HEK293 (cell line): Measurements from ENCODE around the gene UGT2B17.

Source experiments
- CTCF ChIA-PET: fragments of 350-600 bp; formaldehyde crosslinking; extraction: SDS; loops from one replicate; lab custom pipeline; 2021; ENCODE audit warnings: antibody characterized with exemption; lab: Yijun Ruan, JAX
- POLR2A ChIA-PET: fragments of 300-600 bp; formaldehyde crosslinking; extraction: SDS; loops from one replicate; lab custom pipeline; 2020; ENCODE audit warnings: antibody characterized with exemption, inconsistent platforms; lab: Yijun Ruan, JAX
- H3K27ac ChIP-seq: fragments of 200-500 bp; sonication (Bioruptor generic); 2 replicates; pipeline ENCODE4 v1.5.1; 2014; ENCODE audit warnings: low read depth, low read length, control low read depth, inconsistent platforms; ENCODE audit errors: extremely low read depth
- H3K36me3 ChIP-seq, 2 experiments: fragments of 200-500 bp in 1 of 2; sonication (Bioruptor generic) in 1 of 2; 1 replicate in 1 of 2; 2 replicates in 1 of 2; pipeline ENCODE4 v1.5.1; 2014 to 2017; ENCODE audit warnings: inconsistent platforms in 2 of 2, low read length in 2 of 2; ENCODE audit not compliant: control insufficient read depth in 2 of 2, insufficient read depth in 1 of 2
- H3K4me1 ChIP-seq: fragments of 200-500 bp; sonication (Bioruptor generic); 2 replicates; pipeline ENCODE4 v1.5.1; 2014; ENCODE audit warnings: mild to moderate bottlenecking, low read length, inconsistent platforms; ENCODE audit not compliant: control insufficient read depth, insufficient read depth
- H3K4me3 ChIP-seq: 2 replicates; pipeline ENCODE4 v1.5.1; 2011; ENCODE audit warnings: low read depth, mild to moderate bottlenecking, control low read depth, low read length, moderate library complexity
- H3K9me3 ChIP-seq: fragments of 200-500 bp; sonication (Bioruptor generic); 2 replicates; pipeline ENCODE4 v1.5.1; 2014; ENCODE audit warnings: low read depth, low read length, inconsistent platforms; ENCODE audit not compliant: control insufficient read depth, insufficient read depth
- EGR2 ChIP-seq: fragments of 450-650 bp; formaldehyde crosslinking; IDR thresholded peaks from 2 replicates; pipeline ENCODE4 v1.5.1; 2016; ENCODE audit warnings: low read depth, missing biosample characterization, missing genetic modification characterization
- HIC1 ChIP-seq: fragments of 450-650 bp; formaldehyde crosslinking; IDR thresholded peaks from 2 replicates; pipeline ENCODE4 v1.5.1; 2016; ENCODE audit warnings: missing biosample characterization, missing genetic modification characterization
- HOXA7 ChIP-seq: sonication (generic); formaldehyde crosslinking; IDR thresholded peaks from 2 replicates; pipeline ENCODE4 v1.8.1; 2022; ENCODE audit warnings: missing genetic modification reagents, borderline replicate concordance
- KLF1 ChIP-seq: fragments of 450-650 bp; formaldehyde crosslinking; IDR thresholded peaks from 2 replicates; pipeline ENCODE4 v1.5.1; 2016; ENCODE audit warnings: missing biosample characterization, missing genetic modification characterization
- PRDM1 ChIP-seq: fragments of 450-650 bp; formaldehyde crosslinking; IDR thresholded peaks from 2 replicates; pipeline ENCODE4; 2016; ENCODE audit warnings: missing biosample characterization, missing genetic modification characterization
- ZBTB20 ChIP-seq: fragments of 450-650 bp; formaldehyde crosslinking; IDR thresholded peaks from 2 replicates; pipeline ENCODE4 v1.5.1; 2016; ENCODE audit warnings: missing biosample characterization, missing genetic modification characterization
- ZBTB8A ChIP-seq: fragments of 450-650 bp; formaldehyde crosslinking; IDR thresholded peaks from 2 replicates; pipeline ENCODE4 v1.5.1; 2016; ENCODE audit warnings: missing biosample characterization, missing genetic modification characterization
- ZFP69B ChIP-seq: fragments of 450-650 bp; formaldehyde crosslinking; IDR thresholded peaks from 2 replicates; pipeline ENCODE4 v1.5.1; 2016; ENCODE audit warnings: missing biosample characterization, missing genetic modification characterization
- ZNF16 ChIP-seq: fragments of 450-650 bp; formaldehyde crosslinking; IDR thresholded peaks from 2 replicates; pipeline ENCODE4 v1.5.1; 2016; ENCODE audit warnings: low read depth, missing biosample characterization, missing genetic modification characterization
- ZNF214 ChIP-seq: fragments of 450-650 bp; formaldehyde crosslinking; IDR thresholded peaks from 2 replicates; pipeline ENCODE4 v1.5.1; 2017; ENCODE audit warnings: missing biosample characterization, mild to moderate bottlenecking, missing genetic modification characterization, borderline replicate concordance
- ZNF394 ChIP-seq: fragments of 450-650 bp; formaldehyde crosslinking; IDR thresholded peaks from 2 replicates; pipeline ENCODE4 v1.5.1; 2016; ENCODE audit warnings: missing biosample characterization, missing genetic modification characterization, mild to moderate bottlenecking, moderate library complexity, borderline replicate concordance
- ZNF404 ChIP-seq: fragments of 450-650 bp; formaldehyde crosslinking; IDR thresholded peaks from 2 replicates; pipeline ENCODE4 v1.5.1; 2017; ENCODE audit warnings: missing biosample characterization, missing genetic modification characterization
- ZNF488 ChIP-seq: fragments of 450-650 bp; formaldehyde crosslinking; IDR thresholded peaks from 2 replicates; pipeline ENCODE4 v1.5.1; 2016; ENCODE audit warnings: missing biosample characterization, missing genetic modification characterization
- ZNF561 ChIP-seq: fragments of 450-650 bp; IDR thresholded peaks from 2 replicates; pipeline ENCODE4 v1.5.1; 2018; ENCODE audit warnings: missing biosample characterization, missing genetic modification characterization, borderline replicate concordance
- ZNF596 ChIP-seq: fragments of 450-650 bp; IDR thresholded peaks from 2 replicates; pipeline ENCODE4 v1.5.0; 2018; ENCODE audit warnings: missing biosample characterization, mild to moderate bottlenecking, missing genetic modification characterization, moderate library complexity
- ZNF626 ChIP-seq: fragments of 450-650 bp; sonication (Bioruptor Pico); formaldehyde crosslinking; IDR thresholded peaks from 2 replicates; pipeline ENCODE4 v1.5.1; 2018; ENCODE audit warnings: missing biosample characterization, missing genetic modification characterization, inconsistent platforms
- ZNF658 ChIP-seq: fragments of 450-650 bp; formaldehyde crosslinking; IDR thresholded peaks from 2 replicates; pipeline ENCODE4; 2016; ENCODE audit warnings: missing biosample characterization, missing genetic modification characterization
- ZNF664 ChIP-seq: fragments of 450-650 bp; formaldehyde crosslinking; IDR thresholded peaks from 2 replicates; pipeline ENCODE4 v1.5.1; 2016; ENCODE audit warnings: missing biosample characterization, missing genetic modification characterization
- ZNF777 ChIP-seq: fragments of 450-650 bp; formaldehyde crosslinking; IDR thresholded peaks from 2 replicates; pipeline ENCODE4 v1.5.1; 2017; ENCODE audit warnings: missing biosample characterization, missing genetic modification characterization, borderline replicate concordance
- TF ChIP-seq, protein P1 (sequence below): fragments of 450-650 bp; formaldehyde crosslinking; IDR thresholded peaks from 2 replicates; pipeline ENCODE4 v1.5.1; 2016; ENCODE audit warnings: missing biosample characterization, missing genetic modification characterization, borderline replicate concordance
- TF ChIP-seq, protein P2 (sequence below): IDR thresholded peaks from 2 replicates; pipeline ENCODE4 v1.6.1; 2011; ENCODE audit warnings: mild to moderate bottlenecking, low read depth, low read length, borderline replicate concordance
- TF ChIP-seq, protein P3 (sequence below): fragments of 450-650 bp; formaldehyde crosslinking; conservative IDR thresholded peaks from 2 replicates; pipeline ENCODE4 v1.5.1; 2016; ENCODE audit warnings: low read depth, missing biosample characterization, missing genetic modification characterization
- TF ChIP-seq, protein P4 (sequence below): fragments of 450-650 bp; IDR thresholded peaks from 2 replicates; pipeline ENCODE4 v1.5.1; 2018; ENCODE audit warnings: missing biosample characterization, missing genetic modification characterization

UGT2B17 gene

GRCh38 chr4:68593112-68593511, 17.0 kb upstream of the UGT2B17 start (continued):
- no peak for TF ChIP-seq ZNF626 (tag by site-specific recombination)
- TF ChIP-seq, protein P1, sequence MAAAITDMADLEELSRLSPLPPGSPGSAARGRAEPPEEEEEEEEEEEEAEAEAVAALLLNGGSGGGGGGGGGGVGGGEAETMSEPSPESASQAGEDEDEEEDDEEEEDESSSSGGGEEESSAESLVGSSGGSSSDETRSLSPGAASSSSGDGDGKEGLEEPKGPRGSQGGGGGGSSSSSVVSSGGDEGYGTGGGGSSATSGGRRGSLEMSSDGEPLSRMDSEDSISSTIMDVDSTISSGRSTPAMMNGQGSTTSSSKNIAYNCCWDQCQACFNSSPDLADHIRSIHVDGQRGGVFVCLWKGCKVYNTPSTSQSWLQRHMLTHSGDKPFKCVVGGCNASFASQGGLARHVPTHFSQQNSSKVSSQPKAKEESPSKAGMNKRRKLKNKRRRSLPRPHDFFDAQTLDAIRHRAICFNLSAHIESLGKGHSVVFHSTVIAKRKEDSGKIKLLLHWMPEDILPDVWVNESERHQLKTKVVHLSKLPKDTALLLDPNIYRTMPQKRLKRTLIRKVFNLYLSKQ (tag by site-specific recombination): no peak
- no peak for TF ChIP-seq EGR2 (tag by site-specific recombination)

DNA sequence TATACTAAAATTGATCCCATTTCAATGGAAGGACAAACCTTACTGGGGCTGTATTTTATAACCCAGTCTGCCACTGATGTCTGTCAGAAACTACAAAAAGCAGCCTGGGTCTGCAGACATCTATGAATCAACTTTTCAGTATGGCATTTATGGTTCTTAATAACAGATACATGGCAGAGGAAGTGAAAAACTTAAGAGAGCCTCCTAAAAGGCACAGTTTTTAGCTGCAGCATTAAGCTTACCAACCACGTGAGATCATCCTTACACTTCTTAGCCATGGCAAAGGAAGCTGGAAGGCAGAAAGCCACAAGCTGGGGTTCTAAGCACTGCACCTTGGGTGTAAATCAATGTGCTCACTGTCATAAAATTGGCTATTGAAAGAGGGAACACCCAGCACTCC, 16.6 kb upstream of the UGT2B17 start:
- H3K36me3 ChIP-seq: no peaks in the 10 kb centered on the region
- TF ChIP-seq ZBTB20 (tag by site-specific recombination) (no peak), HIC1 (no peak), KLF1 (tag by site-specific recombination) (no peak), PRDM1 (tag by site-specific recombination) (no peak)
- TF ChIP-seq, protein P2, sequence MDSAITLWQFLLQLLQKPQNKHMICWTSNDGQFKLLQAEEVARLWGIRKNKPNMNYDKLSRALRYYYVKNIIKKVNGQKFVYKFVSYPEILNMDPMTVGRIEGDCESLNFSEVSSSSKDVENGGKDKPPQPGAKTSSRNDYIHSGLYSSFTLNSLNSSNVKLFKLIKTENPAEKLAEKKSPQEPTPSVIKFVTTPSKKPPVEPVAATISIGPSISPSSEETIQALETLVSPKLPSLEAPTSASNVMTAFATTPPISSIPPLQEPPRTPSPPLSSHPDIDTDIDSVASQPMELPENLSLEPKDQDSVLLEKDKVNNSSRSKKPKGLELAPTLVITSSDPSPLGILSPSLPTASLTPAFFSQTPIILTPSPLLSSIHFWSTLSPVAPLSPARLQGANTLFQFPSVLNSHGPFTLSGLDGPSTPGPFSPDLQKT: no peak
- ChIA-PET POLR2A (interaction anchor here (0.6 kb wide), 1 partner anchor 8 kb away, joined by 3 read pairs; no protein-coding TSS in a partner anchor), CTCF (no interaction called here)
- H3K4me3 ChIP-seq: no peak overlapping the region
- no peaks in the 10 kb centered on the region for H3K4me1 ChIP-seq
- H3K27ac ChIP-seq: no peak overlapping the region
- no peaks in the 10 kb centered on the region for H3K9me3 ChIP-seq

GRCh38 chr4:68591204-68591603, 15.1 kb upstream of the UGT2B17 start:
- POLR2A ChIA-PET: no interaction called here
- CTCF ChIA-PET: no interaction called here
- H3K36me3 ChIP-seq: no peaks in the 10 kb centered on the region
- TF ChIP-seq ZNF561 (tag by site-specific recombination) (no peak), ZNF596 (tag by site-specific recombination) (no peak), HOXA7 (CRISPR knock-in tag) (no peak), ZNF214 (tag by site-specific recombination) (no peak), ZNF777 (tag by site-specific recombination) (no peak), ZBTB8A (no peak), ZFP69B (tag by site-specific recombination) (no peak), ZNF658 (tag by site-specific recombination) (no peak), ZNF16 (tag by site-specific recombination) (no peak), ZNF488 (tag by site-specific recombination) (no peak), ZNF664 (tag by site-specific recombination) (no peak), ZNF394 (tag by site-specific recombination) (no peak), ZNF404 (tag by site-specific recombination) (no peak)
- TF ChIP-seq, protein P3, sequence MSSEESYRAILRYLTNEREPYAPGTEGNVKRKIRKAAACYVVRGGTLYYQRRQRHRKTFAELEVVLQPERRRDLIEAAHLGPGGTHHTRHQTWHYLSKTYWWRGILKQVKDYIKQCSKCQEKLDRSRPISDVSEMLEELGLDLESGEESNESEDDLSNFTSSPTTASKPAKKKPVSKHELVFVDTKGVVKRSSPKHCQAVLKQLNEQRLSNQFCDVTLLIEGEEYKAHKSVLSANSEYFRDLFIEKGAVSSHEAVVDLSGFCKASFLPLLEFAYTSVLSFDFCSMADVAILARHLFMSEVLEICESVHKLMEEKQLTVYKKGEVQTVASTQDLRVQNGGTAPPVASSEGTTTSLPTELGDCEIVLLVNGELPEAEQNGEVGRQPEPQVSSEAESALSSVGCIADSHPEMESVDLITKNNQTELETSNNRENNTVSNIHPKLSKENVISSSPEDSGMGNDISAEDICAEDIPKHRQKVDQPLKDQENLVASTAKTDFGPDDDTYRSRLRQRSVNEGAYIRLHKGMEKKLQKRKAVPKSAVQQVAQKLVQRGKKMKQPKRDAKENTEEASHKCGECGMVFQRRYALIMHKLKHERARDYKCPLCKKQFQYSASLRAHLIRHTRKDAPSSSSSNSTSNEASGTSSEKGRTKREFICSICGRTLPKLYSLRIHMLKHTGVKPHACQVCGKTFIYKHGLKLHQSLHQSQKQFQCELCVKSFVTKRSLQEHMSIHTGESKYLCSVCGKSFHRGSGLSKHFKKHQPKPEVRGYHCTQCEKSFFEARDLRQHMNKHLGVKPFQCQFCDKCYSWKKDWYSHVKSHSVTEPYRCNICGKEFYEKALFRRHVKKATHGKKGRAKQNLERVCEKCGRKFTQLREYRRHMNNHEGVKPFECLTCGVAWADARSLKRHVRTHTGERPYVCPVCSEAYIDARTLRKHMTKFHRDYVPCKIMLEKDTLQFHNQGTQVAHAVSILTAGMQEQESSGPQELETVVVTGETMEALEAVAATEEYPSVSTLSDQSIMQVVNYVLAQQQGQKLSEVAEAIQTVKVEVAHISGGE (tag by site-specific recombination): no peak
- TF ChIP-seq, protein P4, sequence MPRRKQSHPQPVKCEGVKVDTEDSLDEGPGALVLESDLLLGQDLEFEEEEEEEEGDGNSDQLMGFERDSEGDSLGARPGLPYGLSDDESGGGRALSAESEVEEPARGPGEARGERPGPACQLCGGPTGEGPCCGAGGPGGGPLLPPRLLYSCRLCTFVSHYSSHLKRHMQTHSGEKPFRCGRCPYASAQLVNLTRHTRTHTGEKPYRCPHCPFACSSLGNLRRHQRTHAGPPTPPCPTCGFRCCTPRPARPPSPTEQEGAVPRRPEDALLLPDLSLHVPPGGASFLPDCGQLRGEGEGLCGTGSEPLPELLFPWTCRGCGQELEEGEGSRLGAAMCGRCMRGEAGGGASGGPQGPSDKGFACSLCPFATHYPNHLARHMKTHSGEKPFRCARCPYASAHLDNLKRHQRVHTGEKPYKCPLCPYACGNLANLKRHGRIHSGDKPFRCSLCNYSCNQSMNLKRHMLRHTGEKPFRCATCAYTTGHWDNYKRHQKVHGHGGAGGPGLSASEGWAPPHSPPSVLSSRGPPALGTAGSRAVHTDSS (tag by site-specific recombination): no peak

More at GRCh38 chr4:68591204-68591603, 15.1 kb upstream of the UGT2B17 start:
- Histone ChIP-seq H3K4me1 (no peaks in the 10 kb centered on the region), H3K9me3 (no peaks in the 10 kb centered on the region), H3K4me3 (no peak overlapping the region), H3K27ac (no peak overlapping the region)
